EH (cell line): ENCODE data around the gene GALNT7.

Source experiments
- DNase-seq: peaks from one replicate; pipeline ENCODE4 v3.0.0-alpha.2; 2015; ENCODE audit warnings: low read depth

The GALNT7 gene

GRCh38 chr4:173237152-173237551 is 68.5 kb downstream of the GALNT7 start:
- DNase-seq: peak; percentile 56

GRCh38 chr4:173237762-173238161 is 69.2 kb downstream of the GALNT7 start:
- DNase-seq: no peak

GRCh38 chr4:173240696-173241095 is 72.1 kb downstream of the GALNT7 start:
- no peak for DNase-seq

- DNase-seq: no peak
These were observed 74.0 kb downstream of the GALNT7 start for GRCh38 chr4:173242466-173243250.

- DNase-seq: peak; percentile 68
These were observed 74.7 kb downstream of the GALNT7 start for GRCh38 chr4:173243321-173243720.

GRCh38 chr4:173243917-173244658 is 75.5 kb downstream of the GALNT7 start:
- DNase-seq: no peak

- no peak for DNase-seq
These were observed 77.3 kb downstream of the GALNT7 start for GRCh38 chr4:173245952-173246351.

GRCh38 chr4:173246719-173247118 is 78.1 kb downstream of the GALNT7 start:
- DNase-seq: no peak

- no peak for DNase-seq
These were observed 78.7 kb downstream of the GALNT7 start for GRCh38 chr4:173247321-173247720.

GRCh38 chr4:173248690-173249089 is 80.1 kb downstream of the GALNT7 start:
- DNase-seq: no peak

GRCh38 chr4:173252024-173252935 is 83.7 kb downstream of the GALNT7 start:
- peak; percentile 98 for DNase-seq

- no peak for DNase-seq
These were observed 85.0 kb downstream of the GALNT7 start for GRCh38 chr4:173253561-173253960.

GRCh38 chr4:173254646-173255045 is 86.0 kb downstream of the GALNT7 start:
- DNase-seq: no peak

- no peak for DNase-seq
These were observed 88.2 kb downstream of the GALNT7 start for GRCh38 chr4:173256825-173257224.

GRCh38 chr4:173257732-173258717 is 89.4 kb downstream of the GALNT7 start:
- DNase-seq: peak; percentile 74

GRCh38 chr4:173258866-173259265 is 90.3 kb downstream of the GALNT7 start:
- no peak for DNase-seq

GRCh38 chr4:173259310-173259709 is 90.7 kb downstream of the GALNT7 start:
- no peak for DNase-seq

- no peak for DNase-seq
These were observed 92.4 kb downstream of the GALNT7 start for GRCh38 chr4:173261052-173261451.

- no peak for DNase-seq
These were observed 93.8 kb downstream of the GALNT7 start for GRCh38 chr4:173262375-173262774.

GRCh38 chr4:173264245-173264644 is 95.6 kb downstream of the GALNT7 start:
- DNase-seq: no peak

GRCh38 chr4:173264684-173265185 is 96.1 kb downstream of the GALNT7 start:
- DNase-seq: peak; percentile 38
